A549 (cell line): Measurements from ENCODE around the gene WNT7A.

Source experiments
- KDM5A ChIP-seq: fragments of 200-600 bp; sonication (generic); IDR thresholded peaks from 2 replicates; pipeline ENCODE4 v1.6.1; 2016; ENCODE audit warnings: antibody characterized with exemption, mild to moderate bottlenecking
- POLR2A ChIP-seq: IDR thresholded peaks from 2 replicates; pipeline ENCODE4 v1.6.1; 2012; ENCODE audit warnings: mild to moderate bottlenecking, low read length
- RAD21 ChIP-seq, 2 experiments: fragments of >200 bp in 1 of 2; sonication (Bioruptor Twin) in 1 of 2; formaldehyde crosslinking in 1 of 2; IDR thresholded peaks in 1 of 2; conservative IDR thresholded peaks in 1 of 2; 2 replicates in 1 of 2; 3 replicates in 1 of 2; pipeline ENCODE4 v1.6.1; 2012 to 2018; ENCODE audit warnings: inconsistent platforms in 1 of 2

DNA sequence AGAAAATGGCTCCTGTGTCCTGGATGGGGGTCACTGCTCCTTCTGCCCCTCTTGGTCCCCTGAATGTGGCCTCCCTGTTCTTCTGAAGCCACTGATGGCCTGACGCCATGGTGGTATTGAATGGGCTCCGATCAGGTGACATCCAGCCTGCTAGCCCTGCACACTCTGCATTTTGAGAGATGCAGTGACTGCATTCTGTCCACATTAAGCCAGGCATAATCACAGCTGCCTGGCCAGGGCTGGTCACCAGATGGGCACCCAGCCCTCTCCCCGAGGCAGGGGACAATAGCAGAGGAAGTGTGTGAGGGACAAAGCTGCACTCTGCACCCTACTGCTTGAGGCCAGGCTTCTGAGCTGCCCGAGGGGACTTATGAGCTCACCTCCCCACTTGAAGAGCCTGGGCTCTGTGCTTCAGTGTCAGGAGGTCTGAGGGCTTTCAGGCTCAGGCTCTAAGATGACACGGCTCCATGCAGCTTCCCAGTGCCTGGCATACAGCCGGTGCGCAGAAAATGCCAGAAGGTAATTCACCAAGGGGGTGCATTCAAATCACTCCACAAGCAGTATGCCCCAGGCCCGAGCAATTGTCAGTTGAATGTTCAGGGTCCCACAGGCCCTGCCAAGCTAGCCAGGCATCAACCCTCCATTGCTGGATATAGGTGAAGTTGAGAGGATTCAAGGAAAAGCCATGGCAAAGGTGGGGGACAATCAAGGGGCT is 56.8 kb downstream of the WNT7A start:
- TF ChIP-seq RAD21 (conservative IDR thresholded peaks at IDR 0.05 in 1 of 2, IDR thresholded peaks at IDR 0.05 in 1 of 2) = no peak
- TF ChIP-seq KDM5A = no peak
- no peak for TF ChIP-seq POLR2A
